Measurements from ENCODE around the gene LARGE2.

DNA sequence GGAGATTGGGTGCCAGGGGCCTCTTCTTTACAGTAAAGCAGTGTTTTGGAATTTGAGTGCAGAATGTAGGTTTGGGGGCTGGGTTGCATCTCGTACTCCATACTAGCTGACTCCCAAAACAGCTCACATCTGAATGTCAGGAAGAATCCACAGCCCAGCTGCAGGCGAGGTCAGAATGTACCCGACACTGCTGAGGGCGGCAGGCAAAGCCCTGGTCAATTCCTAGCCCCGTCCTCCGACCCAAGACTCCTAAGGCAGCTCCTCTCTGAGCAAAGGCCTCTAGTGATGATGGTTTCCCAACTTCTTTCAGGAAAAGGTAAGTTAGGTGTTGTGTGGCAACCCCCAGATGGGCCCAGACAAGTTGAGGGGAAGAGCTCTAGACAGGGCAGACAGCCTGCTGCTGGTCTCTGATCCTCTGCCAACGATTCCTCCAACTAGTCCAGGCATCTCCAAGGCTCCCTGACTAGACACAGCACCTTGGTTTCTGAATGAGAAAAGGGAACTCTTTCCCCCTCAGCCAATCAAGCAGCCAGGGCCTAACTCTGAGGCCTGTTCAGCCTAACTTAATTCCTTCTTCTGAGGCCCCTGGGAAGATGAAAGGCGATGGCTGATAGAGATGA is 8.6 kb downstream of the LARGE2 start:
- TF ChIP-seq, protein P1, sequence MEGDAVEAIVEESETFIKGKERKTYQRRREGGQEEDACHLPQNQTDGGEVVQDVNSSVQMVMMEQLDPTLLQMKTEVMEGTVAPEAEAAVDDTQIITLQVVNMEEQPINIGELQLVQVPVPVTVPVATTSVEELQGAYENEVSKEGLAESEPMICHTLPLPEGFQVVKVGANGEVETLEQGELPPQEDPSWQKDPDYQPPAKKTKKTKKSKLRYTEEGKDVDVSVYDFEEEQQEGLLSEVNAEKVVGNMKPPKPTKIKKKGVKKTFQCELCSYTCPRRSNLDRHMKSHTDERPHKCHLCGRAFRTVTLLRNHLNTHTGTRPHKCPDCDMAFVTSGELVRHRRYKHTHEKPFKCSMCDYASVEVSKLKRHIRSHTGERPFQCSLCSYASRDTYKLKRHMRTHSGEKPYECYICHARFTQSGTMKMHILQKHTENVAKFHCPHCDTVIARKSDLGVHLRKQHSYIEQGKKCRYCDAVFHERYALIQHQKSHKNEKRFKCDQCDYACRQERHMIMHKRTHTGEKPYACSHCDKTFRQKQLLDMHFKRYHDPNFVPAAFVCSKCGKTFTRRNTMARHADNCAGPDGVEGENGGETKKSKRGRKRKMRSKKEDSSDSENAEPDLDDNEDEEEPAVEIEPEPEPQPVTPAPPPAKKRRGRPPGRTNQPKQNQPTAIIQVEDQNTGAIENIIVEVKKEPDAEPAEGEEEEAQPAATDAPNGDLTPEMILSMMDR (IDR thresholded peaks at IDR 0.05 in 2 of 3, conservative IDR thresholded peaks at IDR 0.05 in 1 of 3; ENCODE audit: control insufficient read depth in 2 of 3, extremely low read depth in 1 of 3, insufficient read depth in 1 of 3, low read depth in 3 of 3, low read length in 3 of 3) = no peak
- no peak for TF ChIP-seq SRF (IDR thresholded peaks at IDR 0.05; ENCODE audit: low read depth in 2 of 2, low read length in 2 of 2)
- no peak for TF ChIP-seq EZH2 (IDR thresholded peaks at IDR 0.05; ENCODE audit: borderline replicate concordance, control insufficient read depth, low read depth, low read length)
- no peak for TF ChIP-seq POLR2A (IDR thresholded peaks at IDR 0.05; ENCODE audit: low read depth, low read length)
- TF ChIP-seq FOXM1 (IDR thresholded peaks at IDR 0.05; ENCODE audit: low read depth, low read length) = no peak
- TF ChIP-seq, protein P2, sequence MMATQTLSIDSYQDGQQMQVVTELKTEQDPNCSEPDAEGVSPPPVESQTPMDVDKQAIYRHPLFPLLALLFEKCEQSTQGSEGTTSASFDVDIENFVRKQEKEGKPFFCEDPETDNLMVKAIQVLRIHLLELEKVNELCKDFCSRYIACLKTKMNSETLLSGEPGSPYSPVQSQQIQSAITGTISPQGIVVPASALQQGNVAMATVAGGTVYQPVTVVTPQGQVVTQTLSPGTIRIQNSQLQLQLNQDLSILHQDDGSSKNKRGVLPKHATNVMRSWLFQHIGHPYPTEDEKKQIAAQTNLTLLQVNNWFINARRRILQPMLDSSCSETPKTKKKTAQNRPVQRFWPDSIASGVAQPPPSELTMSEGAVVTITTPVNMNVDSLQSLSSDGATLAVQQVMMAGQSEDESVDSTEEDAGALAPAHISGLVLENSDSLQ (IDR thresholded peaks at IDR 0.05) = no peak
- TF ChIP-seq YBX1 (IDR thresholded peaks at IDR 0.05) = no peak
- TF ChIP-seq, protein P3, sequence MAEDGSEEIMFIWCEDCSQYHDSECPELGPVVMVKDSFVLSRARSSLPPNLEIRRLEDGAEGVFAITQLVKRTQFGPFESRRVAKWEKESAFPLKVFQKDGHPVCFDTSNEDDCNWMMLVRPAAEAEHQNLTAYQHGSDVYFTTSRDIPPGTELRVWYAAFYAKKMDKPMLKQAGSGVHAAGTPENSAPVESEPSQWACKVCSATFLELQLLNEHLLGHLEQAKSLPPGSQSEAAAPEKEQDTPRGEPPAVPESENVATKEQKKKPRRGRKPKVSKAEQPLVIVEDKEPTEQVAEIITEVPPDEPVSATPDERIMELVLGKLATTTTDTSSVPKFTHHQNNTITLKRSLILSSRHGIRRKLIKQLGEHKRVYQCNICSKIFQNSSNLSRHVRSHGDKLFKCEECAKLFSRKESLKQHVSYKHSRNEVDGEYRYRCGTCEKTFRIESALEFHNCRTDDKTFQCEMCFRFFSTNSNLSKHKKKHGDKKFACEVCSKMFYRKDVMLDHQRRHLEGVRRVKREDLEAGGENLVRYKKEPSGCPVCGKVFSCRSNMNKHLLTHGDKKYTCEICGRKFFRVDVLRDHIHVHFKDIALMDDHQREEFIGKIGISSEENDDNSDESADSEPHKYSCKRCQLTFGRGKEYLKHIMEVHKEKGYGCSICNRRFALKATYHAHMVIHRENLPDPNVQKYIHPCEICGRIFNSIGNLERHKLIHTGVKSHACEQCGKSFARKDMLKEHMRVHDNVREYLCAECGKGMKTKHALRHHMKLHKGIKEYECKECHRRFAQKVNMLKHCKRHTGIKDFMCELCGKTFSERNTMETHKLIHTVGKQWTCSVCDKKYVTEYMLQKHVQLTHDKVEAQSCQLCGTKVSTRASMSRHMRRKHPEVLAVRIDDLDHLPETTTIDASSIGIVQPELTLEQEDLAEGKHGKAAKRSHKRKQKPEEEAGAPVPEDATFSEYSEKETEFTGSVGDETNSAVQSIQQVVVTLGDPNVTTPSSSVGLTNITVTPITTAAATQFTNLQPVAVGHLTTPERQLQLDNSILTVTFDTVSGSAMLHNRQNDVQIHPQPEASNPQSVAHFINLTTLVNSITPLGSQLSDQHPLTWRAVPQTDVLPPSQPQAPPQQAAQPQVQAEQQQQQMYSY (CRISPR knock-in tag; IDR thresholded peaks at IDR 0.05) = no peak
- TF ChIP-seq NFYB (IDR thresholded peaks at IDR 0.05; ENCODE audit: insufficient read depth, low read depth, low read length) = no peak
- no peak for TF ChIP-seq RAD21 (IDR thresholded peaks at IDR 0.05; ENCODE audit: insufficient read depth, low read depth, low read length)
- TF ChIP-seq NBN (IDR thresholded peaks at IDR 0.05) = no peak

All from GM12878 (cell line).